GM23338 (cell line): ENCODE results near the gene CCDC93.

Source experiments
- CREB1 ChIP-seq: fragments of 250-450 bp; sonication (Bioruptor Pico); IDR thresholded peaks from 2 replicates; pipeline ENCODE4 v1.5.0; 2020; ENCODE audit warnings: low read depth, mild to moderate bottlenecking, moderate library complexity
- CTCF ChIP-seq, 2 experiments: fragments of 200-600 bp in 1 of 2; sonication (generic) in 1 of 2; conservative IDR thresholded peaks; 2 replicates each; pipeline versions ENCODE4 v1.5.1 to v1.6.1; 2016 to 2017; ENCODE audit warnings: antibody characterized with exemption in 2 of 2, low read depth in 2 of 2, mild to moderate bottlenecking in 2 of 2, moderate library complexity in 1 of 2
- EZH2 ChIP-seq: fragments of 200-600 bp; sonication (generic); IDR thresholded peaks from one replicate; pipeline ENCODE4 v1.8.0; 2017; ENCODE audit warnings: antibody characterized with exemption, mild to moderate bottlenecking, low read depth; ENCODE audit not compliant: unreplicated experiment
- EZH2phosphoT487 ChIP-seq: fragments of 200-600 bp; sonication (generic); IDR thresholded peaks from one replicate; pipeline ENCODE4 v1.8.1; 2018; ENCODE audit warnings: antibody characterized with exemption; ENCODE audit not compliant: unreplicated experiment
- NANOG ChIP-seq: IDR thresholded peaks from 2 replicates; pipeline ENCODE4 v1.6.1; 2016; ENCODE audit warnings: antibody characterized with exemption, borderline replicate concordance
- POLR2AphosphoS5 ChIP-seq: IDR thresholded peaks from 2 replicates; pipeline ENCODE4 v1.6.1; 2016; ENCODE audit warnings: antibody characterized with exemption, low read depth
- STAT1 ChIP-seq: IDR thresholded peaks from one replicate; pipeline ENCODE4 v1.6.1; 2016; ENCODE audit warnings: antibody characterized with exemption; ENCODE audit not compliant: unreplicated experiment
- TF ChIP-seq, protein P1 (sequence below): IDR thresholded peaks from one replicate; pipeline ENCODE4 v1.6.1; 2018; ENCODE audit warnings: antibody characterized with exemption; ENCODE audit not compliant: unreplicated experiment

GRCh38 chr2:117983040-117983439 lies 30.8 kb downstream of the CCDC93 start:
- TF ChIP-seq CTCF (conservative IDR thresholded peaks at IDR 0.05; ENCODE audit: low read depth in 2 of 2) (no peak), POLR2AphosphoS5 (no peak), EZH2 (no peak), EZH2phosphoT487 (no peak), CREB1 (CRISPR knock-in tag) (no peak), NANOG (no peak), STAT1 (no peak)
- TF ChIP-seq, protein P1, sequence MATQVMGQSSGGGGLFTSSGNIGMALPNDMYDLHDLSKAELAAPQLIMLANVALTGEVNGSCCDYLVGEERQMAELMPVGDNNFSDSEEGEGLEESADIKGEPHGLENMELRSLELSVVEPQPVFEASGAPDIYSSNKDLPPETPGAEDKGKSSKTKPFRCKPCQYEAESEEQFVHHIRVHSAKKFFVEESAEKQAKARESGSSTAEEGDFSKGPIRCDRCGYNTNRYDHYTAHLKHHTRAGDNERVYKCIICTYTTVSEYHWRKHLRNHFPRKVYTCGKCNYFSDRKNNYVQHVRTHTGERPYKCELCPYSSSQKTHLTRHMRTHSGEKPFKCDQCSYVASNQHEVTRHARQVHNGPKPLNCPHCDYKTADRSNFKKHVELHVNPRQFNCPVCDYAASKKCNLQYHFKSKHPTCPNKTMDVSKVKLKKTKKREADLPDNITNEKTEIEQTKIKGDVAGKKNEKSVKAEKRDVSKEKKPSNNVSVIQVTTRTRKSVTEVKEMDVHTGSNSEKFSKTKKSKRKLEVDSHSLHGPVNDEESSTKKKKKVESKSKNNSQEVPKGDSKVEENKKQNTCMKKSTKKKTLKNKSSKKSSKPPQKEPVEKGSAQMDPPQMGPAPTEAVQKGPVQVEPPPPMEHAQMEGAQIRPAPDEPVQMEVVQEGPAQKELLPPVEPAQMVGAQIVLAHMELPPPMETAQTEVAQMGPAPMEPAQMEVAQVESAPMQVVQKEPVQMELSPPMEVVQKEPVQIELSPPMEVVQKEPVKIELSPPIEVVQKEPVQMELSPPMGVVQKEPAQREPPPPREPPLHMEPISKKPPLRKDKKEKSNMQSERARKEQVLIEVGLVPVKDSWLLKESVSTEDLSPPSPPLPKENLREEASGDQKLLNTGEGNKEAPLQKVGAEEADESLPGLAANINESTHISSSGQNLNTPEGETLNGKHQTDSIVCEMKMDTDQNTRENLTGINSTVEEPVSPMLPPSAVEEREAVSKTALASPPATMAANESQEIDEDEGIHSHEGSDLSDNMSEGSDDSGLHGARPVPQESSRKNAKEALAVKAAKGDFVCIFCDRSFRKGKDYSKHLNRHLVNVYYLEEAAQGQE: no peak
